Activated CD8-positive, alpha-beta T cell treated with anti-CD3 and anti-CD28 coated beads, Interleukin-2, amount 10 ng/mL, durations not matched to agents 7 days and 5 days (primary cell): ENCODE results near the gene HPCAL1. TPM values are rescaled to one million over a fixed set of nuclear protein-coding genes. Genes with fewer than 3 reads are reported as not detected.

Source experiments
- ATAC-seq: fragments of 150-1000 bp; cut with Tn5 transposase; one replicate; pipeline ENCODE4 v1.10.0; 2021; ENCODE audit warnings: moderate library complexity
- CTCF ChIA-PET: fragments of 350-600 bp; sonication (Branson Sonifier 250); formaldehyde crosslinking; loops from one replicate; lab custom pipeline; 2021; ENCODE audit warnings: antibody characterized with exemption; lab: Charles Lee
- POLR2A ChIA-PET: fragments of 350-600 bp; sonication (Branson Sonifier 250); formaldehyde crosslinking; loops from one replicate; lab custom pipeline; 2021; ENCODE audit warnings: antibody characterized with exemption; lab: Charles Lee
- DNase-seq: peaks from one replicate; pipeline ENCODE4 v3.0.0-alpha.2; 2020
- H3K27ac Mint-ChIP-seq: one replicate; pipeline ENCODE4 v1.8.0; 2021; ENCODE audit warnings: mild to moderate bottlenecking, mixed read lengths
- H3K27me3 Mint-ChIP-seq: one replicate; pipeline ENCODE4 v1.8.0; 2021; ENCODE audit warnings: low read depth, mixed read lengths
- H3K36me3 Mint-ChIP-seq: one replicate; pipeline ENCODE4 v1.8.0; 2021; ENCODE audit warnings: low read depth, mixed read lengths
- H3K4me1 Mint-ChIP-seq: one replicate; pipeline ENCODE4 v1.8.0; 2021; ENCODE audit warnings: low read depth, mixed read lengths
- H3K4me3 Mint-ChIP-seq: one replicate; pipeline ENCODE4 v1.8.0; 2021; ENCODE audit warnings: mild to moderate bottlenecking, mixed read lengths
- H3K9me3 Mint-ChIP-seq: one replicate; pipeline ENCODE4 v1.8.0; 2022; ENCODE audit warnings: mixed read lengths; ENCODE audit not compliant: insufficient read depth
- total RNA-seq, 2 experiments: library from RNA; stranded (reverse); gene quantifications; one replicate each; pipeline ENCODE4 v1.2.3, GENCODE V29; 2021

HPCAL1 gene
- total RNA-seq, 2 experiments from 2014 or later: 55.8 to 56.6 TPM

DNA sequence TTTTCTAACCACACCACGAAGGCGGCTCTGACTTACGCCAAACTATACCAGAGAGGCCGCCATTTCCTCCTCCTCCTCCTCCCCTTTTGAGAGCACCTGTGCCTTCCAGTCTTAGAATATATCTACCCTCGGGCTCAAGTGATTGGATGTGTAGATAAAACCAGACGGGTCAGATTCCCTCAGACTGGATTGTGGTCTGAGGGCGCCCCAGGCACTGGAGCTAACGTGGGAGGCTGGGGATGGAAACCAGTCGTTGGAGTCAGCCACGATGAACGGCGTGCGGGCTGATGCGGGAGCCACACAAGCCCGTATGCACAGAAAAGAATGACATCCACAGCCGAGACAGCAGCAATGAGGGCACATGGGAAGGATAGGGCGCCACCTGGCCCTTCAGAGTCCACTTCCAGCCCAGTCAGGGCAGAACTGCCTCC, 157.7 kb downstream of the HPCAL1 start:
- POLR2A ChIA-PET: interaction anchor here (0.9 kb wide), 1 partner anchor 12 kb away, joined by 3 read pairs; the partner anchor contains the start of gene ODC1
- H3K4me1 Mint-ChIP-seq: no peaks in the 10 kb centered on the region
- H3K9me3 Mint-ChIP-seq: no peaks in the 10 kb centered on the region
- no peak for ATAC-seq
- H3K36me3 Mint-ChIP-seq: no peaks in the 10 kb centered on the region
- DNase-seq: no peak
- no peak overlapping the region for H3K27ac Mint-ChIP-seq
- peaks cover 18% of the 10 kb centered on the region for H3K27me3 Mint-ChIP-seq
- CTCF ChIA-PET: interaction anchor here (1.5 kb wide), 1 partner anchor 12 kb away, joined by 4 read pairs; no protein-coding TSS in a partner anchor
- no peak overlapping the region for H3K4me3 Mint-ChIP-seq

DNA sequence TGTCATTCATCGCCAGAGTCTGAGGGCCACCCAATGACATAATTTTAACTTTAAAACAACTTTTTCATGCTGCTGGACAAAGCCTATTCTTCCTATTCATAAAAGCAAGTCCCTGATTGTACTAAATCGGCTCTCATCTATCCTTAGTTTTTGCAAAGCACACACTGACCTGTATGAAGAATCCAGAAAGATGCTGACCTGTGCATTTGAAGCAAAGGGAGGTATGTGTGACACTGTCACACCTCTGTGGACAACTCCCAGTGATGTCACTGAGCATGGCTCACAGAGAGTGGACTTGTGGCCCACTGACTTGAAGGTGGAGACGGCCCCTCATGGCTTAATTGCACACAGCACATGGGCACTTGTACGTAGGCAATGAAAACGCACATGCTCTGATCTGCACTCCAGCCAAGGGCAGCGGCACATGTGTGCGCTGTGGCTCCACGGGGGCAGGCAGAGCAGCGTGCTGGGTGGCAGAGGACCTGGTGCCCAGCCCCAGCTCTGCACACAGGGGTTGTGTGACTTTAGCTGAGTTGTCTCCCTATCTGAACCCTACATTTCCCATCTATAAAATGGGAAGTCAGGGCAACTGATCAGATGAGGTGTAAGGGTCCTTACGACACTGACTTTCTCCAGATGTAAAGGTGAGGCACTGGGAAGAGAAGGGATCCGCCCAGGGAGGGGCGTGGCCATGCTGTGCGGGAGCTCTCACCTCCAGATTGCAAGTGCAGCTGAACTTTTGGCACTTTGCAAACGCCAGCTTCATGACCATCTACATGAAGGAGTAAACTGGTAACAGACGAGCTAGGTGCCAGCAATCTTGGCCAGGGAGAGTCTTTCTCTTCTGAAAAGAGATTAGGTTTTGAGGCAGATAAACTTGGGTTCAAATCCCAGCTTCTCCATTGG, 159.7 kb downstream of the HPCAL1 start:
- DNase-seq: no peak
- no peak overlapping the region for H3K4me3 Mint-ChIP-seq
- no peak for ATAC-seq
- CTCF ChIA-PET: interaction anchor here (1.1 to 1.2 kb wide), 2 partner anchors 13 to 227 kb away, joined by 3 read pairs; no protein-coding TSS in a partner anchor
- peaks cover 18% of the 10 kb centered on the region for H3K27me3 Mint-ChIP-seq
- H3K4me1 Mint-ChIP-seq: no peaks in the 10 kb centered on the region
- H3K36me3 Mint-ChIP-seq: no peaks in the 10 kb centered on the region
- H3K27ac Mint-ChIP-seq: no peak overlapping the region
- no peaks in the 10 kb centered on the region for H3K9me3 Mint-ChIP-seq
- POLR2A ChIA-PET: no interaction called here

DNA sequence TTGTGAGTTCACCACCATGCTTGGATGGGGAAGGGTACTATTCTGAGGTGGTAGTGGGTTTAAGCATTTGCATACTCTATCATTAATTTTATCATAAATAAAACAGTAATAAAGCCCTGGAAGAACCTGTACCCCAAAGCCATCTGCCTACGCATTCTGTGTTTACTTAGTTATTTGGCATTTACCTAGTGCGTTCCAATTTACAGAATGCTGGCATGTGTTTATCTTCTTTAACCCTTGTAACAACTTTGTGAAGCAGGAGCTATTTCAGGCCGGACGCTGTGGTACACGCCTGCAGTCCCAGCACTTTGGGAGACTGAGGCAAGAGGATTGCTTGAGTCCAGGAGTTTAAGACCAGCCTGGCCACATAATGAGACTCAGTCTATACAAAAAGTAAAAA, 163.2 kb downstream of the HPCAL1 start:
- POLR2A ChIA-PET: no interaction called here
- H3K4me1 Mint-ChIP-seq: no peaks in the 10 kb centered on the region
- H3K27ac Mint-ChIP-seq: no peak overlapping the region
- CTCF ChIA-PET: no interaction called here
- ATAC-seq (no peak), DNase-seq (no peak)
- H3K9me3 Mint-ChIP-seq: no peaks in the 10 kb centered on the region
- peaks cover 6% of the 10 kb centered on the region for H3K27me3 Mint-ChIP-seq
- H3K4me3 Mint-ChIP-seq: no peak overlapping the region
- H3K36me3 Mint-ChIP-seq: no peaks in the 10 kb centered on the region

DNA sequence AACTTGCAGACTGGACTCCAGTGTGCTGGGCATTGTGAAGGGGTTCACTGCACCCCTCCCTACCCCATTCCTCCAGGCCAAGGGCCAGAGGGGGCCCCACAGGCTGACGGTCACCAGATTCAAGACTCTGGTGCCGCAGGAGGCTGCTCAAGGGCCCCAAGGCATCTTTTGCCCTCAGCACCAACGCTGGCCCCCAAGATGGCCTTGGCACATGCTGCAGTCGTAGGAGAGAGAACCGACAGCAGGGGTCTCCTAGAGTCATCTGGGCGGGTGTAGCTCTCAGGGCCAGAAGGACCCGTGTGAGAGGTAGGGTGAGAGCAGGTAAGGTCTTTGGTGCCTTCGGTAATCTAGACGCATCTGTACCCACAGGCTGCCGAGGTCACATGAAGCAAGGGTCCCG, 164.1 kb downstream of the HPCAL1 start:
- no peak overlapping the region for H3K27ac Mint-ChIP-seq
- H3K27me3 Mint-ChIP-seq: peaks cover 6% of the 10 kb centered on the region
- ATAC-seq (no peak), DNase-seq (no peak)
- ChIA-PET CTCF (no interaction called here), POLR2A (interaction anchor here (0.6 kb wide), 1 partner anchor 16 kb away, joined by 3 read pairs; no protein-coding TSS in a partner anchor)
- H3K4me3 Mint-ChIP-seq: no peak overlapping the region
- H3K36me3 Mint-ChIP-seq: no peaks in the 10 kb centered on the region
- no peaks in the 10 kb centered on the region for H3K4me1 Mint-ChIP-seq
- no peaks in the 10 kb centered on the region for H3K9me3 Mint-ChIP-seq

DNA sequence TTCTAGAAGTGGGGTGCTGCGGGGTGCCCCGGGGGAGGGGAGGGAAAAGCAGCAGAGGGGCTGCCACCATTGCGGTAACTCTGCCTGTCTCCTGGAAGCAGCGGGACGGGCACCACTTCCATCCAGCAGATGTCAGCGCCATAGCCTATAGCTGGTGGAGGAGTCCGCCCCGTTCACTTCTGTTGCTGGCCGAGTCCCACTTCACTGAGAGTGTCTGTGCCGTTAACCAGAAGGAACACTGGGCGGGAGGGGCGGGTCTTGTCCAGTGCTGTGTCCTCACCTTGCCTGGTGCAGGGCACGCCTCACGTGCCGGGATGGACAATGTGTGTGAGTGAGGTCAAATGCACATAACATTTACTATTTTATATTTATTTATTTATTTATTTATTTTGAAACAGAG, 164.7 kb downstream of the HPCAL1 start:
- no peaks in the 10 kb centered on the region for H3K36me3 Mint-ChIP-seq
- no peak for DNase-seq
- ChIA-PET POLR2A (no interaction called here), CTCF (no interaction called here)
- H3K4me3 Mint-ChIP-seq: no peak overlapping the region
- no peaks in the 10 kb centered on the region for H3K9me3 Mint-ChIP-seq
- no peak for ATAC-seq
- no peak overlapping the region for H3K27ac Mint-ChIP-seq
- H3K4me1 Mint-ChIP-seq: no peaks in the 10 kb centered on the region
- peaks cover 2% of the 10 kb centered on the region for H3K27me3 Mint-ChIP-seq

DNA sequence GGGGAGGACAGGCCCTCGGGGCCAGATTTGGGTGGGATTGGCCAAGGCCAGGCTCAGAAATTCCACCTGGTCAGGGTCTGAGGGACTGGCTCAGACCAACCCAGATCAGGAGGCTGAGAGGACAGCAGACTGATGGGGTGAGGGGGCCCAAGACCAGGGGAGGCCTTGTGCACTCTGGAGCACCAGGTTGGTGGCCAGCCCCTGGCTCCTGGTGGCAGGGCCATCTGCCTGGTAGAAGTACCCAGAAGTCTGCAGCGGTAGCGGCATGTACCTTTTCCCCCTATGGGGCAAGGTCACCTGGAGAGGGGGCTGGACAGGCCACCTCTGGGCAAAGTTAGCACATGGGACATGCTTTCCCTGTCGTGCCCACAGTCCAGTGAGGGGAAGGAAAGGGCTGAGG, 166.6 kb downstream of the HPCAL1 start:
- no peak overlapping the region for H3K4me3 Mint-ChIP-seq
- H3K27ac Mint-ChIP-seq: no peak overlapping the region
- DNase-seq (no peak), ATAC-seq (no peak)
- ChIA-PET POLR2A (no interaction called here), CTCF (no interaction called here)
- peaks cover 2% of the 10 kb centered on the region for H3K27me3 Mint-ChIP-seq
- no peaks in the 10 kb centered on the region for H3K4me1 Mint-ChIP-seq
- H3K9me3 Mint-ChIP-seq: no peaks in the 10 kb centered on the region
- H3K36me3 Mint-ChIP-seq: no peaks in the 10 kb centered on the region

DNA sequence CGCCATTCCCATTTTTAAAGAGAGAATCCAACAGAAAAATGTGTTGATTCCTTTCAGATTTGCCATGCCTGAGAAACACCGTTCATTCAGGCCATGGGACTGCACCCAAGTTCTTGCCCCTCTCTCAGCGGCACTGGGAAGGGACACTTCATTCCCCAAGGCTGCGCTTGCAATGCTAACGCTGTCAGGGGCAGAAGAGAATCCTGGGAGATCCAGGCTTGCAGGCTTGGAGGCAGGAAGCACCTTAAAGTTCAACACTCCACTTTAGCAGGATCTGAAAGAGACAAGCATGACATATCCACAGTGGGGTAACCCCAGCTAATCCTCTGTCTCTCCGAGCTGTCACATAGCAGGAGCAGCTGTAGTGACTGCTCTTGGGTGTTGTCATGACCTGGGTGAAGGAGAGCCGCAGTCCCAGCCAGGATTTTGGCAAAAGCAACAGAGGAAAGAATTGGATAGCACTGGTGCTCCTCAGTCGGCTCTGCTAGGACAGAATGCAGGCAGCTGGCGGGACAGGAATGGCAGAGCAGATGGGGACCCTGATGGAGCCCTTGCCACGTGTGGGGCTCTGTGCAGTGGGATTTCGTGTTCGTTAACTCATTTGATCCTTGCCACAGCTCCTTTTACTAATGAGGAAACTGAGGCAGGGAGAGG, 167.4 kb downstream of the HPCAL1 start:
- ChIA-PET CTCF (no interaction called here), POLR2A (no interaction called here)
- H3K36me3 Mint-ChIP-seq: no peaks in the 10 kb centered on the region
- peaks cover 2% of the 10 kb centered on the region for H3K27me3 Mint-ChIP-seq
- H3K4me3 Mint-ChIP-seq: no peak overlapping the region
- ATAC-seq: no peak
- H3K27ac Mint-ChIP-seq: no peak overlapping the region
- no peak for DNase-seq
- H3K4me1 Mint-ChIP-seq: no peaks in the 10 kb centered on the region
- no peaks in the 10 kb centered on the region for H3K9me3 Mint-ChIP-seq

DNA sequence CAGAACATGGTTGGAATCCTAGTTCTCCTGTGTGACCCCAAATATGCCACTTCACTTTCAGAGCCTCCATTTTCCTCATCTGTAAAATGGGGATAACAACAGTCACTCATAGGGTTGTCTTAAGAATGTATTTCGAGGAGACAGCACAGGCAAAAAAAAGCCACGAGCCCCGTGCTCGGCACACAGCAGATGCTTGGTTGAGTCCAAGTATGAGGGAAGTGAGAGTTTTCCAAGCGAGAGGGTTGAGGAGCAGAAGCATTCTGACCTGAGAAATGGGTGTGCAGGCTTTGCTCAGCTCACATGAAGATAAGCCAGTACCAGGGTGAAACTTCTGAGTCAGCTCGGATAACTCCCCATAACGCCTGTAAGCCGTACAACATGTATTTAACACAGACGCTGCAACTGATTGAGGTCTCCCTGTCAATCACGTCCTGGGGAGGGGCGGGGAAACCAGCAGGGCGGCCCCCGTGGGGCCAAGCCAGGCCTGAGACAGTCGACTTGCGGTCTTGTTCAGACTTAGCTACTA, 168.4 kb downstream of the HPCAL1 start:
- Mint-ChIP-seq H3K4me3 (no peak overlapping the region), H3K27ac (no peak overlapping the region), H3K27me3 (peaks cover 2% of the 10 kb centered on the region), H3K36me3 (no peaks in the 10 kb centered on the region), H3K4me1 (no peaks in the 10 kb centered on the region), H3K9me3 (no peaks in the 10 kb centered on the region)
- ChIA-PET POLR2A (interaction anchor here (0.7 kb wide), 1 partner anchor 61 kb away, joined by 3 read pairs; no protein-coding TSS in a partner anchor), CTCF (interaction anchor here (2.0 kb wide), 1 partner anchor 11 kb away, joined by 4 read pairs; no protein-coding TSS in a partner anchor)
- ATAC-seq (no peak), DNase-seq (no peak)

DNA sequence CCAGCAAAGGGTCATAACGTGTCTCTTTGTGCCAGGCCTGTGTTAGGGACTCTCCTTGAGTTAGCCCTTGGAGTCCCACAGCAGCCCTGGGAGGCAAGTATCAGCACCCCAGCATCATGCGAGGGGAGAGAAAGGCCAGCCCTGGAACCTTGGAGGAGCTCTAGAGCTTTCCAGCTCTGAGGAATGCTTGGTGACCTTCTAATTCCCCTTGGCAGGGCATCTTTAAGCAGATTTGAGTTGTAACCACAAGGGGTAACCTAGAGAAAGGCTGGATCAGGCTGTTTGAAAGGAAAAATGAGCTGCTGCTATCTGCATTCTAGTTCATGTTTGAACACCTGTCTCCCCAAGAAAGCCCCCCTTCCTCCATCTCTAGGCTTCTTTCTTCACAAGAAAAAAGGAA, 169.3 kb downstream of the HPCAL1 start:
- Mint-ChIP-seq H3K27ac (no peak overlapping the region), H3K36me3 (no peaks in the 10 kb centered on the region), H3K4me1 (peaks cover 1% of the 10 kb centered on the region), H3K27me3 (peaks cover 2% of the 10 kb centered on the region), H3K9me3 (no peaks in the 10 kb centered on the region), H3K4me3 (no peak overlapping the region)
- POLR2A ChIA-PET: no interaction called here
- no peak for ATAC-seq
- CTCF ChIA-PET: interaction anchor here (0.6 to 2.0 kb wide), 4 partner anchors 12 to 188 kb away, joined by 3 to 4 read pairs (median 4); no protein-coding TSS in a partner anchor
- no peak for DNase-seq

DNA sequence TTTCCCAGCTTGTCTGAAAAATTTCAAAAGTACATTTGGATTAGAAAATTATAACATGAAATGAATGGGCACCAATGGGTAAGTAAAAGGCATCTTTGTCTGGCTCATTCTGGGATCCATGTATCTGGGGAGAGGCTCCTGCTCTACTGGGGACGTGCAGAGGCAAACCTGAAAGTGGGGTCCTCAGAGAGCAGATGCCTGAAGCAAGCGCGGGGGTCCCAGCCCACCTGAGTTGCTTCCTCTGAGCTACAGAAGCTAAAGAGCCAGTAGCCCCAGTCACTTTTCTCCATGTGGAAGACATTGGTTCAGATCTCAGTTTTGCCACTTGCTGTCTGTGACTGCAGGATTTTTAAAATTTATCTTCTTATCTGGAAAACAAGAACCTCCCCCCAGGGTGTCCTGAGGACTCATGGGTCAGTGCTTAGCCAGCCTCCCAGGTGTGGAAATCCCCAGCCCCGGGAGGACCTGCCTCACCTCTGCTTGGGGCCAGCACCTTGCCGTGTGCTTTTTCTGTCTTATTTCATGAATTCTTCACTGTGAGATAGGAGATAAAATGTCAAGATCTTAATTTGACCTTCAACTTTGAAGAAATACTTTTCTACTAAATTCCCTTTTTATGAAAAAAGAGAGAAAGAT, 170.5 kb downstream of the HPCAL1 start:
- DNase-seq: no peak
- Mint-ChIP-seq H3K4me3 (no peak overlapping the region), H3K4me1 (peaks cover 9% of the 10 kb centered on the region), H3K36me3 (no peaks in the 10 kb centered on the region), H3K27me3 (peaks cover 2% of the 10 kb centered on the region), H3K9me3 (no peaks in the 10 kb centered on the region), H3K27ac (no peak overlapping the region)
- CTCF ChIA-PET: interaction anchor here (1.4 to 2.0 kb wide), 3 partner anchors 13 to 187 kb away, joined by 3 to 4 read pairs (median 4); no protein-coding TSS in a partner anchor
- ATAC-seq: no peak
- POLR2A ChIA-PET: interaction anchor here (0.6 kb wide), 1 partner anchor 333 kb away, joined by 3 read pairs; no protein-coding TSS in a partner anchor

DNA sequence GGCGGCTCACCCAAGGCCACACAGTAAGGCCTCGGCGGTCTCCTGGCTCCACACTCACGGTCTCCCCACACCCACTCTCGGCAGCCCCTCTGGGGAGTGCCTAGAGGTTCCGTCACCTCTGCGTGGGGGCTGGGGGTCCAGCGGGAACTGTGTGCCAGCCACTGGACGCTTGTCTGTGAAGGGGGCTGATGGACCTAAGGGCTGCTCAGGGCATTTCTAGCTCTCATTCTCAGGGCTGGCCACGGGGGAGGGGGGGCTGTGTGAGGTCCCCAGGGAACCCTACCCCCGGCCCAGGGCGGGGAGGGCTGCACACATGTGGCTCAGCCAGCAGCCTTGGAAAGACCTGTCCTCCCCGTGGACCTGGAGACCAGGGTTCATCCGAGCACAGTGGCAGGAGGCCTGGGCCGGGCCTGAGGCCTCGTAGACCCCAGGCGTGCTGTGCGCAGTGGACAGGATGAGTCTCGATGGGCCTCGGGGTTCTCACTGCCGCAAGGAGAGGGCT, 172.6 kb downstream of the HPCAL1 start:
- H3K36me3 Mint-ChIP-seq: no peaks in the 10 kb centered on the region
- peaks cover 2% of the 10 kb centered on the region for H3K27me3 Mint-ChIP-seq
- H3K4me3 Mint-ChIP-seq: no peak overlapping the region
- H3K4me1 Mint-ChIP-seq: peaks cover 9% of the 10 kb centered on the region
- ChIA-PET POLR2A (no interaction called here), CTCF (no interaction called here)
- H3K27ac Mint-ChIP-seq: no peak overlapping the region
- H3K9me3 Mint-ChIP-seq: no peaks in the 10 kb centered on the region
- DNase-seq (no peak), ATAC-seq (no peak)
